Adrenal gland (tissue), 12 donors: Measurements from ENCODE around the gene NPC2. TPM values are rescaled to one million over a fixed set of nuclear protein-coding genes. Genes with fewer than 3 reads are reported as not detected.
"Not testable (repeated sequence)": the region's sequence is repeated elsewhere in the genome, so short reads cannot be mapped to it uniquely, and the experiment has no call there.

Source experiments
- DNase-seq, 7 donors: peaks; one replicate each; pipeline ENCODE4 v3.0.0-alpha.2; 2019 to 2020
- H3K27ac ChIP-seq, 5 donors: fragments of 200-600 bp; sonication (generic) in 4 of 5; 1 replicate in 3 of 5; 2 replicates in 2 of 5; pipeline versions ENCODE4 v1.5.1 to v1.8.0; 2016 to 2020; ENCODE audit warnings: mild to moderate bottlenecking in 1 of 5
- H3K27me3 ChIP-seq: fragments of 200-600 bp; 2 replicates; pipeline ENCODE4 v1.8.0; 2021
- H3K36me3 ChIP-seq, 2 donors: fragments of 200-600 bp; replicated peaks in 1 of 2; 1 replicate in 1 of 2; 2 replicates in 1 of 2; pipeline versions ENCODE4 v1.5.1 to v1.8.0; 2018 to 2022
- H3K4me1 ChIP-seq, 2 donors: fragments of 200-600 bp; replicated peaks in 1 of 2; 1 replicate in 1 of 2; 2 replicates in 1 of 2; pipeline versions ENCODE4 v1.5.1 to v1.8.0; 2018 to 2021
- H3K4me3 ChIP-seq, 4 donors: fragments of 200-600 bp; sonication (generic) in 3 of 4; one replicate each; pipeline ENCODE4 v1.5.1; 2016 to 2018
- H3K9me3 ChIP-seq, 3 donors: fragments of 200-600 bp; sonication (generic) in 1 of 3; replicated peaks in 1 of 3; 1 replicate in 2 of 3; 2 replicates in 1 of 3; pipeline versions ENCODE4 v1.5.1 to v1.8.0; 2016 to 2021
- POLR2A ChIP-seq, 2 donors: fragments of 450-650 bp; IDR thresholded peaks; one replicate each; pipeline ENCODE4 v1.6.1; 2017; ENCODE audit warnings: antibody characterized with exemption in 2 of 2, mild to moderate bottlenecking in 2 of 2, moderate library complexity in 1 of 2
- WGBS, 4 donors: extraction: QIAGEN DNeasy Blood & Tissue Kit in 2 of 4; methylation state at CpG; one replicate each; pipeline versions ENCODE4 v1.1.5 to v1.1.7; 2013 to 2017; 5-methylcytosine and 5-hydroxymethylcytosine counted together
- intact Hi-C, 2 donors: fragments of 100-400 bp; cut with DNase I; formaldehyde crosslinking; loops; one replicate each; pipeline versions ENCODE4 v1.14.1 to v1.15.0; 2022 to 2023
- polyA plus RNA-seq, 3 donors: library from polyadenylated mRNA; stranded (reverse); fragments of 200-250 nt in 2 of 3; fragments of 350-450 nt in 1 of 3; fragmentation: Illumina TruSeq in 1 of 3; extraction: RNeasy Lipid Tissue Mini Kit (QIAGEN cat#74804) in 1 of 3; gene quantifications; one replicate each; pipeline ENCODE4 v1.2.3, GENCODE V29; 2013 to 2014
- total RNA-seq, 9 donors: library from RNA; depleted of rRNA in 4 of 9; stranded (reverse); fragments of >200 nt in 4 of 9; fragments of 120-200 nt in 1 of 9; fragmentation: NEBNext Ultra II Directional in 1 of 9; extraction: Animal tissue kit (Norgen Biotek cat#: 25700) in 1 of 9; gene quantifications; one replicate each; pipeline versions ENCODE4 v1.1.0 to v1.2.4, GENCODE V29; 2013 to 2023
- TF ChIP-seq, protein P1 (sequence below), 6 experiments: fragments of 450-650 bp in 4 of 6; fragments of 200-600 bp in 2 of 6; sonication (generic) in 1 of 6; IDR thresholded peaks; 1 replicate in 5 of 6; 2 replicates in 1 of 6; pipeline versions ENCODE4 v1.5.1 to v1.8.0; 2016 to 2021; ENCODE audit warnings: antibody characterized with exemption in 6 of 6, mild to moderate bottlenecking in 2 of 6, moderate library complexity in 1 of 6
- donor health status: healthy with polysubstance abuse.
- donor health status: Bipolar disorder and iron deficiency.
- donor health status: DM: yes; HTN: yes; CAD: no.
- donor health status: DM: no; HTN: no; CAD: no.
- donor health status: DM: no; HTN: no; CAD: no.
- donor health status: DM: yes; HTN: yes; CAD: no.

NPC2 gene
- total and polyA plus RNA-seq, 12 donors, result 140 to 1,243 (median 299) TPM

DNA sequence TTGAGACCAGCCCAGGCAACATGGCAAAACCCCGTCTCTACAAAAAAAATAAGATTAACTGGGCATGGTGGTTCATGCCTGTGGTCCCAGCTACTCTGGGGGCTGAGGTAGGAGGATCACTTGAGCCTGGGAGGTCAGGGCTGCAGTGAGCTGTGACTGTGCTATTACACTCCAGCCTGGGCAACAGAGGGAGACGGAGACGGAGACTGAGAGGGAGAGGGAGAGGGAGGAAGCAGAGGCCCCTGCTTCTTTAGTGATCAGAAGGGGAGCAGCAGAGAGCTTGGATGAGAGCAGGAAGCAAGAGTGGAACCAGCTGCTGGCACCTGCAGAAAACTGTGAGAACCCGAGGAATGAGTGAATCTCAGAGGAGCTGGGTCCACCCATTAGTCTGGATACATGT, 46.4 kb upstream of the NPC2 start:
- WGBS, 4 donors, result 74 to 86% (median 82%) methylated on average over 4 of the region's 4 CpGs
- no peaks in the 10 kb centered on the region for H3K4me1 ChIP-seq
- DNase-seq, result no peak
- no peaks in the 10 kb centered on the region for H3K27me3 ChIP-seq
- TF ChIP-seq, protein P1, sequence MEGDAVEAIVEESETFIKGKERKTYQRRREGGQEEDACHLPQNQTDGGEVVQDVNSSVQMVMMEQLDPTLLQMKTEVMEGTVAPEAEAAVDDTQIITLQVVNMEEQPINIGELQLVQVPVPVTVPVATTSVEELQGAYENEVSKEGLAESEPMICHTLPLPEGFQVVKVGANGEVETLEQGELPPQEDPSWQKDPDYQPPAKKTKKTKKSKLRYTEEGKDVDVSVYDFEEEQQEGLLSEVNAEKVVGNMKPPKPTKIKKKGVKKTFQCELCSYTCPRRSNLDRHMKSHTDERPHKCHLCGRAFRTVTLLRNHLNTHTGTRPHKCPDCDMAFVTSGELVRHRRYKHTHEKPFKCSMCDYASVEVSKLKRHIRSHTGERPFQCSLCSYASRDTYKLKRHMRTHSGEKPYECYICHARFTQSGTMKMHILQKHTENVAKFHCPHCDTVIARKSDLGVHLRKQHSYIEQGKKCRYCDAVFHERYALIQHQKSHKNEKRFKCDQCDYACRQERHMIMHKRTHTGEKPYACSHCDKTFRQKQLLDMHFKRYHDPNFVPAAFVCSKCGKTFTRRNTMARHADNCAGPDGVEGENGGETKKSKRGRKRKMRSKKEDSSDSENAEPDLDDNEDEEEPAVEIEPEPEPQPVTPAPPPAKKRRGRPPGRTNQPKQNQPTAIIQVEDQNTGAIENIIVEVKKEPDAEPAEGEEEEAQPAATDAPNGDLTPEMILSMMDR (IDR thresholded peaks at IDR 0.05), result no peak
- no peak for TF ChIP-seq POLR2A (IDR thresholded peaks at IDR 0.05)
- H3K9me3 ChIP-seq, result no peaks in the 10 kb centered on the region
- no peaks in the 10 kb centered on the region for H3K36me3 ChIP-seq
- no peak overlapping the region for H3K27ac ChIP-seq
- H3K4me3 ChIP-seq, result no peak overlapping the region
- intact Hi-C loops, result no loop called here

DNA sequence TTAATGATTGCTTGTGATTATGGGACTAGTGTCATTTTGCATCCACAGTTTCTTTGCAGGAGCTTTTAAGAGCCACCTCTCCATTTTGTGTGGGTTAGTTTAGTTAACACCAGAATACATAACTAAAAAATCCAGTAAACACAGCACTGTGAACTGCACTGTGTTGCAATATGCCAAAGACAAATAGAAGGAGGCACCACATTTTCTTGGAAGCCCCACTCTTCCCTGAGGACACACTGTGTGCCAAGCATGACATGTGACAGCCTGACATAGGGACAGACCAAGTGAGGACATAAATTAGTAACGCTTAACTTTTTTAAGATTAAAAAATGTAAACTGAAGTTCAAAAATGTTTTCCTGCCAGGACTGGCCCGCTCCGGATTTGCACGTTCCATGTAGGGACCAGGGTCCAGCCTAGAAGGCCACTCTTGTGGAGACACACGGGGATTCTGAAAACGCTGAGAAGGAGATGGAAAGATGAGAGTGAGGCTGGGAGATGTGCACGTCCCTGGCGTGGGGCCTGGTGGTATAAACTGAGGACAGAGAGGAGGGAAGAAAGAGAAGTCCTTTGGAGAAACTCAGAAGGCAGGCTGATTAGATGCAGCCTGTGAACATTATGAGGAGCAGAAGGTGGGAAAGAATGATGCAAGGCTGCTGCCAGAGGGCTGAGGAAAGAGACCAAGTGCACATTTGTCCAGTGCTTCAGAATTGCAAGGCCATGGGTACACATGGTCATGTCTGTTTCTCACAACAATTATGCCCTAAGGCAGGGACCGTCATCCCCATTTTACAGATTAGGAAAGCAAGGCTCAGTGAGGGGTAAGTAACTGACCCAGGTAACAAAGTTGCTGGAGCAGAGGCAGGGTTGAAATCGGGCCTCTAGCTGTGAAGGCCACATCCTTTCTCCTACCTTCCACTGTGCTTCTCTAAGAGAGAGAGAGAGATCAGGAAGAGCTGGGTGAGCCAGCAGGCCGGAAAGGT, 45.6 kb upstream of the NPC2 start:
- Histone ChIP-seq H3K4me3 (no peak overlapping the region), H3K4me1 (no peaks in the 10 kb centered on the region), H3K36me3 (no peaks in the 10 kb centered on the region), H3K27ac (no peak overlapping the region), H3K9me3 (no peaks in the 10 kb centered on the region), H3K27me3 (no peaks in the 10 kb centered on the region)
- intact Hi-C loops, result no loop called here
- no peak for DNase-seq
- 86 to 89% (median 88%) methylated on average over 11 of the region's 11 CpGs for WGBS, 4 donors
- TF ChIP-seq, protein P1 (IDR thresholded peaks at IDR 0.05), result no peak
- TF ChIP-seq POLR2A (IDR thresholded peaks at IDR 0.05), result no peak

DNA sequence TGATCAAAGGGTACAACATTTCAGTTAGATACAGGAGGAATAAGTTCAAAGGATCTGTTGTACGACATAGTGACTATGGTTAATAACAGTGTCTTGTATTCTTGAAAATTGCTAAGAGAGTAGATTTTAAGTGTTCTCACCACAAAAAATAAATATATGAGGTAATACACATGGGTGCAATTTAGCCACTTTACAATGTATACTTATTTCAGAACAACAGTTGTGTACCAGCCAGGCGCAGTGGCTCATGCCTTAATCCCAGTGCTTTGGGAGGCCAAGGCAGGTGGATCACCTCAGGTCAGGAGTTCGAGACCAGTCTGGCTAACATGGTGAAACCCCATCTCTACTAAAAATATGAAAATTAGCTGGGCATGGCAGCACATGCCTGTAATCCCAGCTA, 43.2 kb upstream of the NPC2 start:
- H3K27me3 ChIP-seq, H3K9me3 ChIP-seq, DNase-seq, H3K27ac ChIP-seq, intact Hi-C loops, H3K4me3 ChIP-seq, H3K4me1 ChIP-seq, H3K36me3 ChIP-seq: not testable (repeated sequence)
- WGBS, 4 donors, result 87 to 94% (median 92%) methylated on average over 3 of the region's 3 CpGs

DNA sequence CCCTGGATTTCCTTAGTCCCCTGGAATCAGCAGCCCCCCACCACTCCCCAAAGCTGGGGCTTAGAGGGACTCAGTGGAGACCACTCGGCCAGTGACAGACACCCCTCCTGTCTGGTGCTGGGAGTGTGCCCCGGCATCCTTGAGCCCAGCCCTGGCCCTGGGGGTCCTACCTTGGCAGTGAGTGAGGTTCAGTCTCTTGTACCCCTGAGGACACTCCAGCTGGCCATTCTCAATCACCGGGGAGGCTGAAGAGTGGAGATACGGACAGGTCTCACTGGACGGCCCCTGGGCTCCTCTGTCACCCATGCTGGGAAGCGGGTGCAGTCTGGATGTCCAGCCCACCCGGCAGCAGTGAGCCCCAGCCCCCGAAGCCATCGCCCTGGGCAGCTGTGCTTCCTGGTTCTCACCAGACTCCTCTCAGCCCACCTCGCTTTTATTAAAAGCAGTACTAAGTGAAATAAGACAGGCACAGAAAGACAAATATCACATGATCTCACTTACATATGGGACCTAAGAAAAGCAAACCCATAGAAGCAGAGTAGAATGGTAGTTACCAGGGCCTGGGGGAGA, 42.7 kb upstream of the NPC2 start:
- Histone ChIP-seq H3K9me3 (no peaks in the 10 kb centered on the region), H3K36me3 (no peaks in the 10 kb centered on the region), H3K4me1 (no peaks in the 10 kb centered on the region), H3K27me3 (no peaks in the 10 kb centered on the region), H3K4me3 (no peak overlapping the region), H3K27ac (no peak overlapping the region)
- intact Hi-C loops, result no loop called here
- no peak for DNase-seq
- 62 to 76% (median 72%) methylated on average over 6 to 10 of the region's 10 CpGs for WGBS, 4 donors
- TF ChIP-seq POLR2A (IDR thresholded peaks at IDR 0.05), result no peak
- TF ChIP-seq, protein P1 (IDR thresholded peaks at IDR 0.05), result no peak
